Measurements from ENCODE around the gene RAI14.

- TF ChIP-seq CTCF (IDR thresholded peaks at IDR 0.05; ENCODE audit: low read length) (no peak), EZH2phosphoT487 (IDR thresholded peaks at IDR 0.05; ENCODE audit: low read length) (no peak), EZH2 (optimal IDR thresholded peaks at IDR 0.05; ENCODE audit: low read depth, low read length) (no peak)
These were observed 51.5 kb downstream of the RAI14 start for GRCh38 chr5:34707451-34708107.

Measured in MM.1S (cell line).